Epidermal melanocyte (primary cell): ENCODE data around the gene C5orf15.
"Not testable (repeated sequence)": the region's sequence is repeated elsewhere in the genome, so short reads cannot be mapped to it uniquely, and the experiment has no call there.

Experiments
- DNase-seq: peaks from one replicate; pipeline ENCODE4 v3.0.0; 2011; ENCODE audit warnings: low spot score; ENCODE audit not compliant: insufficient read length

Gene C5orf15

GRCh38 chr5:133938929-133939328, 29.5 kb downstream of the C5orf15 start:
- DNase-seq, result no peak

- DNase-seq, result no peak
These were observed 30.2 kb downstream of the C5orf15 start for GRCh38 chr5:133938039-133938821.

GRCh38 chr5:133937628-133938027, 30.8 kb downstream of the C5orf15 start:
- DNase-seq, result not testable (repeated sequence)

- DNase-seq, result no peak
These were observed 31.8 kb downstream of the C5orf15 start for GRCh38 chr5:133936651-133937015.

GRCh38 chr5:133935991-133936650, 32.3 kb downstream of the C5orf15 start:
- not testable (repeated sequence) for DNase-seq

GRCh38 chr5:133935667-133935940, 32.8 kb downstream of the C5orf15 start:
- no peak for DNase-seq

GRCh38 chr5:133934822-133935666, 33.4 kb downstream of the C5orf15 start:
- DNase-seq, result no peak

GRCh38 chr5:133934311-133934710, 34.1 kb downstream of the C5orf15 start:
- DNase-seq, result no peak

- DNase-seq, result no peak
These were observed 34.6 kb downstream of the C5orf15 start for GRCh38 chr5:133933670-133934295.

- DNase-seq, result no peak
These were observed 35.3 kb downstream of the C5orf15 start for GRCh38 chr5:133933169-133933509.

GRCh38 chr5:133932441-133933168, 35.8 kb downstream of the C5orf15 start:
- DNase-seq, result no peak

GRCh38 chr5:133931546-133931945, 36.9 kb downstream of the C5orf15 start:
- no peak for DNase-seq

- DNase-seq, result no peak
These were observed 37.7 kb downstream of the C5orf15 start for GRCh38 chr5:133930813-133931090.

GRCh38 chr5:133930061-133930812, 38.2 kb downstream of the C5orf15 start:
- DNase-seq, result no peak

GRCh38 chr5:133928587-133929393, 39.6 kb downstream of the C5orf15 start:
- DNase-seq, result no peak

GRCh38 chr5:133927300-133928180, 40.9 kb downstream of the C5orf15 start:
- no peak for DNase-seq

- no peak for DNase-seq
These were observed 41.7 kb downstream of the C5orf15 start for GRCh38 chr5:133926489-133927299.

- DNase-seq, result no peak
These were observed 42.4 kb downstream of the C5orf15 start for GRCh38 chr5:133925866-133926488.
